AG04450 (cell line): ENCODE data around the gene EDA. TPM values are rescaled to one million over a fixed set of nuclear protein-coding genes. Genes with fewer than 3 reads are reported as not detected.

Experiments used
- CTCF ChIA-PET: fragments of 300-600, 350-600 bp; formaldehyde crosslinking; extraction: SDS; loops from one replicate; lab custom pipeline; 2022; ENCODE audit warnings: antibody characterized with exemption, inconsistent platforms; lab: Charles Lee
- POLR2A ChIA-PET: fragments of 350-600 bp; formaldehyde crosslinking; extraction: SDS; loops from one replicate; lab custom pipeline; 2021; ENCODE audit warnings: antibody characterized with exemption, inconsistent platforms; lab: Yijun Ruan, JAX
- DNase-seq: peaks from one replicate; pipeline ENCODE4 v3.0.0-alpha.2; 2011; ENCODE audit warnings: low read depth, low spot score
- H3K27ac ChIP-seq: one replicate; pipeline ENCODE4 v1.5.1; 2012; ENCODE audit warnings: low read depth, low read length, control low read depth
- H3K27me3 ChIP-seq: one replicate; pipeline ENCODE4 v1.6.0; 2012; ENCODE audit warnings: low read length; ENCODE audit not compliant: control insufficient read depth, insufficient read depth
- H3K4me3 ChIP-seq: 2 replicates; pipeline ENCODE4 v1.5.1; 2011; ENCODE audit warnings: mild to moderate bottlenecking, low read depth, low read length, control low read depth
- H3K9me3 ChIP-seq: 2 replicates; pipeline ENCODE4 v1.5.1; 2012; ENCODE audit warnings: low read length; ENCODE audit not compliant: control insufficient read depth, insufficient read depth
- polyA plus RNA-seq: library from polyadenylated mRNA; depleted of rRNA; stranded (reverse); fragments of >200 nt; gene quantifications from 2 replicates; pipeline ENCODE4 v1.2.3, GENCODE V29; 2011; rRNA removed
- small RNA-seq: library from RNA; depleted of rRNA; stranded (forward); fragments of <200 nt; gene quantifications from one replicate; pipeline ENCODE3, GENCODE V24; 2012; ENCODE audit warnings: low read depth; ENCODE audit not compliant: insufficient read length
- TF ChIP-seq, protein P1 (sequence below): IDR thresholded peaks from 2 replicates; pipeline ENCODE4 v1.5.1; 2011; ENCODE audit warnings: low read depth, low read length, control low read depth, inconsistent platforms

EDA gene
- polyA plus RNA-seq, 1 experiment = 0.02 TPM

DNA sequence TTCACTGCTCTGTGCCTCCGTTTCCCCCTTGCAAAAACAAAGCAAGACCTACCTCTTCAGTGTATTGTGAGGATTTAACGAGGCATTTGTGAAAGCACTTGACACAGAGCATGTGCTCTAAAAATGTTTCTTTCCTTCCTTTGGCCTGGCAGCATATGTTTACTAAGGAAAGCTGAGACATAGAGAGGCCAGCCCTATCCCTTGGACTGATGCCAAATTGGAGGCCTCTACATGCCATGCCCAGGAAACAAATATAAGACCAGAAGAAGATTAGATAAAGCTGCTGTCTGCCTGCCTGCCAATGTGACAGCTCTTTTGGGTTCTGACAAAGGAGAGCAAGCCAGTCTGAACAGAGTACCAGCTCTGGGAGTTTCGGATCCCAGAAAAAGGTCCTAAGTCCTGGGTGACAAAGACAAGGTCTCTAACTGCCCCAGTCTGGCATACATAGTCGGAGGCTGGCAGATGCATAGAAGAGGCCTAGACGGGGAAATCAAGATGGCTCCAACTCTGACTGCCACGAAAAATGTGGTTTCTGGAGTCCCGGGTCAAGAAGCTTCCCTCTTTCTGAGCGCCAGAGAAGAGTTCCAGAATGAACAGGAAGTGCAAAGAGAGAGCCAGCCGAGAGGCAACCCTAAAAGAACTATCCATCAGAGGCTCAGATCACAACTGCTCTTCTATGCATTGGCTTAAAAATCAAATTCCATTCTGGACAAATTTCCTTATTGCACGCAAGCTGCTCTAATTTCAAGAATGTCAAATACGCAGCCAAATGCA is 472.1 kb downstream of the EDA start:
- Histone ChIP-seq H3K27me3 (no peaks in the 10 kb centered on the region), H3K9me3 (no peaks in the 10 kb centered on the region), H3K27ac (peak overlapping the region; percentile 47), H3K4me3 (no peak overlapping the region)
- CTCF ChIA-PET = interaction anchor here (1.0 to 3.8 kb wide), 4 partner anchors 9 to 57 kb away, joined by 3 to 14 read pairs (median 10); partner anchors contain the start of gene IGBP1
- POLR2A ChIA-PET = interaction anchor here (1.4 kb wide), 1 partner anchor 46 kb away, joined by 3 read pairs; no protein-coding TSS in a partner anchor
- TF ChIP-seq, protein P1, sequence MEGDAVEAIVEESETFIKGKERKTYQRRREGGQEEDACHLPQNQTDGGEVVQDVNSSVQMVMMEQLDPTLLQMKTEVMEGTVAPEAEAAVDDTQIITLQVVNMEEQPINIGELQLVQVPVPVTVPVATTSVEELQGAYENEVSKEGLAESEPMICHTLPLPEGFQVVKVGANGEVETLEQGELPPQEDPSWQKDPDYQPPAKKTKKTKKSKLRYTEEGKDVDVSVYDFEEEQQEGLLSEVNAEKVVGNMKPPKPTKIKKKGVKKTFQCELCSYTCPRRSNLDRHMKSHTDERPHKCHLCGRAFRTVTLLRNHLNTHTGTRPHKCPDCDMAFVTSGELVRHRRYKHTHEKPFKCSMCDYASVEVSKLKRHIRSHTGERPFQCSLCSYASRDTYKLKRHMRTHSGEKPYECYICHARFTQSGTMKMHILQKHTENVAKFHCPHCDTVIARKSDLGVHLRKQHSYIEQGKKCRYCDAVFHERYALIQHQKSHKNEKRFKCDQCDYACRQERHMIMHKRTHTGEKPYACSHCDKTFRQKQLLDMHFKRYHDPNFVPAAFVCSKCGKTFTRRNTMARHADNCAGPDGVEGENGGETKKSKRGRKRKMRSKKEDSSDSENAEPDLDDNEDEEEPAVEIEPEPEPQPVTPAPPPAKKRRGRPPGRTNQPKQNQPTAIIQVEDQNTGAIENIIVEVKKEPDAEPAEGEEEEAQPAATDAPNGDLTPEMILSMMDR = no peak
- DNase-seq = no peak

DNA sequence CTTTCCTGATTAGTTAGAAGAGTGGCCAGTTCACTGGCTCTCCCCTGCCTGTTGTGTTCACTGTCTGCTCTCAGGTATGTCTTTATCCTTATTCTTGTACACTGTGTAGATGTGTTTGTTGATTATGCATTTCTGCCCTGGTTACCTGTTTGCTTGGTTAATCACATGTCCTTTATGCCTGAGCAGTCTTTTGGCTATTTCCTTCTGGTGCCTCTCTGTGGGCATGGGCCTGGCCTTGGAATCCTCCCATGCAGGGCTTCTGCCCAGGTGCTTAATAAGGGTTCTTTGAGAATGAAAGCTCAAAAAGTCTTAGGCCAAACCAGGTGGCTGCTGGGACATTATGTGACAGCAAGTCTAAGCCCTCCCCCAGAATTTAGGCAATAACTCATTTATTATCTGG is 472.8 kb downstream of the EDA start:
- no peaks in the 10 kb centered on the region for H3K27me3 ChIP-seq
- TF ChIP-seq, protein P1 = no peak
- no peak overlapping the region for H3K27ac ChIP-seq
- ChIA-PET CTCF (interaction anchor here (1.9 to 3.8 kb wide), 3 partner anchors 9 to 58 kb away, joined by 9 to 14 read pairs (median 10); partner anchors contain the start of gene IGBP1), POLR2A (interaction anchor here (0.5 to 1.4 kb wide), 2 partner anchors 45 to 1549 kb away, joined by 3 to 6 read pairs; no protein-coding TSS in a partner anchor)
- no peaks in the 10 kb centered on the region for H3K9me3 ChIP-seq
- DNase-seq = no peak
- H3K4me3 ChIP-seq = no peak overlapping the region

Small RNAs within 50 kb of the gene (small RNA-seq; reads per million reads assigned to genes)
- gene MIR676 (not detected), gene RF00012 (not detected)

Other genes with a start within 250 kb of the EDA start
- not detected in 2 replicates for gene NALF2, start 111.8 kb upstream of the EDA start, polyA plus RNA-seq